B cell (primary cell): Measurements from ENCODE around the gene DNAH11. TPM values are rescaled to one million over a fixed set of nuclear protein-coding genes. Genes with fewer than 3 reads are reported as not detected.

Source experiments
- ATAC-seq: fragments of 200-7000 bp; cut with Tn5 transposase; one replicate; pipeline ENCODE4 v1.10.0; 2021; ENCODE audit warnings: low read depth, mild to moderate bottlenecking, moderate number of reproducible peaks, moderate library complexity
- CTCF ChIA-PET: fragments of 350-600 bp; sonication (Branson Sonifier 250); formaldehyde crosslinking; loops from one replicate; lab custom pipeline; 2021; ENCODE audit warnings: antibody characterized with exemption, inconsistent platforms; lab: Charles Lee
- POLR2A ChIA-PET: fragments of 350-600 bp; sonication (Branson Sonifier 250); formaldehyde crosslinking; loops from one replicate; lab custom pipeline; 2021; ENCODE audit warnings: antibody characterized with exemption; lab: Charles Lee
- DNase-seq: peaks from one replicate; pipeline ENCODE4 v3.0.0; 2013
- H2AFZ ChIP-seq: 2 replicates; pipeline ENCODE4 v1.6.1; 2012; ENCODE audit warnings: mild to moderate bottlenecking, low read depth, low read length; ENCODE audit not compliant: insufficient read depth, poor library complexity, severe bottlenecking
- H3K27ac ChIP-seq, 2 donors: 1 replicate in 1 of 2; 2 replicates in 1 of 2; pipeline ENCODE4 v1.5.1; 2012 to 2013; ENCODE audit warnings: low read length in 2 of 2, mild to moderate bottlenecking in 2 of 2, moderate library complexity in 1 of 2
- H3K27me3 ChIP-seq, 4 experiments: fragments of 200-600 bp in 1 of 4; sonication (generic) in 1 of 4; replicated peaks in 1 of 4; 1 replicate in 2 of 4; 2 replicates in 2 of 4; pipeline versions ENCODE4 v1.6.1 to v1.7.0; 2013 to 2016; ENCODE audit warnings: low read length in 3 of 4, mild to moderate bottlenecking in 2 of 4, mixed read lengths in 1 of 4, moderate library complexity in 1 of 4; ENCODE audit not compliant: insufficient read depth in 4 of 4, control insufficient read depth in 3 of 4; ENCODE audit errors: control extremely low read depth in 1 of 4
- H3K36me3 ChIP-seq, 2 experiments: replicated peaks in 1 of 2; 1 replicate in 1 of 2; 2 replicates in 1 of 2; pipeline versions ENCODE4 v1.6.1 to v1.7.1; 2013; ENCODE audit warnings: low read length in 1 of 2; ENCODE audit not compliant: insufficient read depth in 2 of 2, control insufficient read depth in 1 of 2; ENCODE audit errors: control extremely low read depth in 1 of 2, extremely low read depth in 1 of 2
- H3K4me1 ChIP-seq, 2 donors: fragments of 200-600 bp in 1 of 2; sonication (generic) in 1 of 2; 1 replicate in 1 of 2; 2 replicates in 1 of 2; pipeline versions ENCODE4 v1.5.1 to v1.6.1; 2013 to 2017; ENCODE audit warnings: low read length in 2 of 2; ENCODE audit not compliant: control insufficient read depth in 2 of 2, insufficient read depth in 2 of 2
- H3K4me2 ChIP-seq: replicated peaks from 2 replicates; pipeline ENCODE3; 2012; ENCODE audit warnings: mild to moderate bottlenecking, low read depth, low read length; ENCODE audit not compliant: poor library complexity, severe bottlenecking
- H3K4me3 ChIP-seq, 5 experiments: fragments of 200-600 bp in 1 of 5; sonication (generic) in 1 of 5; 1 replicate in 3 of 5; 2 replicates in 2 of 5; pipeline versions ENCODE4 v1.5.1 to v1.7.0; 2011 to 2016; ENCODE audit warnings: low read length in 4 of 5, mild to moderate bottlenecking in 4 of 5, low read depth in 2 of 5, control low read depth in 1 of 5, moderate library complexity in 1 of 5; ENCODE audit not compliant: insufficient read depth in 1 of 5; ENCODE audit errors: control extremely low read depth in 1 of 5, extremely low read depth in 1 of 5
- H3K79me2 ChIP-seq: fragments of 200-600 bp; sonication (generic); one replicate; pipeline ENCODE4 v1.6.0; 2016; ENCODE audit warnings: low read length; ENCODE audit not compliant: control insufficient read depth, insufficient read depth
- H3K9ac ChIP-seq: fragments of 200-600 bp; sonication (generic); 2 replicates; pipeline ENCODE4 v1.6.1; 2017; ENCODE audit warnings: mild to moderate bottlenecking, low read length, moderate library complexity
- H3K9me3 ChIP-seq, 3 donors: one replicate each; pipeline versions ENCODE4 v1.6.1 to v1.7.1; 2013; ENCODE audit warnings: low read length in 2 of 3; ENCODE audit not compliant: control insufficient read depth in 2 of 3, insufficient read depth in 1 of 3; ENCODE audit errors: control extremely low read depth in 1 of 3
- H4K20me1 ChIP-seq: 2 replicates; pipeline ENCODE4 v1.6.0; 2012; ENCODE audit warnings: mild to moderate bottlenecking, low read length; ENCODE audit not compliant: insufficient read depth, control insufficient read depth, poor library complexity, severe bottlenecking
- H3K27ac Mint-ChIP-seq: one replicate; pipeline ENCODE4 v1.8.0; 2021; ENCODE audit warnings: mixed read lengths
- H3K27me3 Mint-ChIP-seq: one replicate; pipeline ENCODE4 v1.8.0; 2021; ENCODE audit warnings: mixed read lengths
- H3K4me1 Mint-ChIP-seq: one replicate; pipeline ENCODE4 v1.8.0; 2021; ENCODE audit warnings: mixed read lengths
- H3K4me3 Mint-ChIP-seq: one replicate; pipeline ENCODE4 v1.8.0; 2021; ENCODE audit warnings: mixed read lengths
- H3K9me3 Mint-ChIP-seq: one replicate; pipeline ENCODE4 v1.8.0; 2022; ENCODE audit warnings: mixed read lengths; ENCODE audit not compliant: insufficient read depth
- CTCF ChIP-seq: fragments of 200-600 bp; IDR thresholded peaks from one replicate; pipeline ENCODE4 v1.8.0; 2022; ENCODE audit warnings: antibody characterized with exemption, mild to moderate bottlenecking
- EZH2 ChIP-seq: IDR thresholded peaks from 2 replicates; pipeline ENCODE4 v1.6.1; 2012; ENCODE audit warnings: borderline replicate concordance, low read depth, mild to moderate bottlenecking, moderate library complexity, low read length; ENCODE audit not compliant: insufficient read depth, poor library complexity, severe bottlenecking
- WGBS: methylation state at CpG from one replicate; pipeline ENCODE4 v1.1.5; 2013; ENCODE audit warnings: missing lambda C conversion rate; ENCODE audit not compliant: insufficient coverage; 5-methylcytosine and 5-hydroxymethylcytosine counted together
- intact Hi-C: fragments of 100-400 bp; cut with micrococcal nuclease; formaldehyde crosslinking; loops from one replicate; pipeline ENCODE4 v1.10.0; 2022
- polyA plus RNA-seq: library from polyadenylated mRNA; depleted of rRNA; stranded (reverse); fragments of >200 nt; gene quantifications from 2 replicates; pipeline ENCODE4 v1.2.3, GENCODE V29; 2012
- total RNA-seq, 2 donors: library from RNA; stranded (reverse); fragments of 120-200 nt in 1 of 2; gene quantifications; 1 replicate in 1 of 2; 2 replicates in 1 of 2; pipeline versions ENCODE4 v1.2.3 to v1.2.4, GENCODE V29; 2013 to 2022

Gene DNAH11
- total and polyA plus RNA-seq, 2 donors (not counting 1 experiment from before 2014, with no cell fraction given), result not detected

GRCh38 chr7:21746949-21747348, 204.1 kb downstream of the DNAH11 start:
- ChIA-PET POLR2A (no interaction called here), CTCF (no interaction called here)
- Histone ChIP-seq H3K27me3 (no peaks in the 10 kb centered on the region), H3K36me3 (no peaks in the 10 kb centered on the region), H3K9ac (no peak overlapping the region), H3K79me2 (no peaks in the 10 kb centered on the region), H3K9me3 (no peaks in the 10 kb centered on the region), H4K20me1 (no peaks in the 10 kb centered on the region), H3K4me2 (no peak overlapping the region), H2AFZ (no peak overlapping the region), H3K4me3 (no peak overlapping the region), H3K27ac (no peak overlapping the region), H3K4me1 (no peaks in the 10 kb centered on the region)
- Mint-ChIP-seq H3K9me3 (no peaks in the 10 kb centered on the region), H3K4me1 (no peaks in the 10 kb centered on the region), H3K27me3 (no peaks in the 10 kb centered on the region), H3K4me3 (no peak overlapping the region), H3K27ac (no peak overlapping the region)
- no CpG with 5 or more reads among the region's 1 CpG for WGBS
- intact Hi-C loops, result no loop called here
- ATAC-seq (no peak), DNase-seq (no peak)
- TF ChIP-seq CTCF (no peak), EZH2 (no peak)

- Histone ChIP-seq H3K9ac (no peak overlapping the region), H3K4me2 (no peak overlapping the region), H3K36me3 (no peaks in the 10 kb centered on the region), H3K27ac (no peak overlapping the region), H3K79me2 (no peaks in the 10 kb centered on the region), H2AFZ (no peak overlapping the region), H3K27me3 (no peaks in the 10 kb centered on the region), H4K20me1 (no peaks in the 10 kb centered on the region), H3K9me3 (no peaks in the 10 kb centered on the region), H3K4me3 (no peak overlapping the region), H3K4me1 (no peaks in the 10 kb centered on the region)
- no peaks in the 10 kb centered on the region for H3K4me1 Mint-ChIP-seq
- no peak for ATAC-seq
- no peaks in the 10 kb centered on the region for H3K27me3 Mint-ChIP-seq
- no peak for DNase-seq
- CTCF ChIA-PET, result no interaction called here
- WGBS, result no CpG with 5 or more reads among the region's 2 CpGs
- intact Hi-C loops, result no loop called here
- no peaks in the 10 kb centered on the region for H3K9me3 Mint-ChIP-seq
- H3K4me3 Mint-ChIP-seq, result no peak overlapping the region
- H3K27ac Mint-ChIP-seq, result no peak overlapping the region
- TF ChIP-seq EZH2 (no peak), CTCF (no peak)
- POLR2A ChIA-PET, result no interaction called here
These were observed 205.0 kb downstream of the DNAH11 start for GRCh38 chr7:21747806-21748205.
